Stromal cell of bone marrow (primary cell): ENCODE measurements around the gene STXBP3.

ENCODE experiments used
- DNase-seq: peaks from one replicate; pipeline ENCODE4 v3.0.0-alpha.2; 2012; ENCODE audit warnings: low read depth

STXBP3 gene

DNA sequence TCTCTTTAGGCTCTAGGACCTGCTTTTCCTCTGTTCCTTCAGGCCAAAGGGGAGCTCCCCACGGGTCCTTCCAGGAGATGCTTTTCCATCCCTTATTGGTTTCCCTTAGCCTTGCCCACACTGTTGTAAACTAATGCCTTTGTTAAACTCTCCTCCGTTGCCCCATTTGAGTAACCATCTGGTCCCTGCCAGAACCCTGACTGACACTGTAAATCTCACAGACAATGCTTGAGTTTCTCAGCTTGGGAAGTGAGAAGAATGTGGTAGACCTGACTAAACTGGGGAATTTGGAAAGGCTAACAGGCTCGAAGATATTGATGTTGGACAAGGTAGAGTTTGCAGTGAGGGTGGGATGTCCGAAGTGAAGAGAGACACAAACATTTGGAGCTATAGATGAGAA, 99.0 kb downstream of the STXBP3 start:
- DNase-seq: no peak

DNA sequence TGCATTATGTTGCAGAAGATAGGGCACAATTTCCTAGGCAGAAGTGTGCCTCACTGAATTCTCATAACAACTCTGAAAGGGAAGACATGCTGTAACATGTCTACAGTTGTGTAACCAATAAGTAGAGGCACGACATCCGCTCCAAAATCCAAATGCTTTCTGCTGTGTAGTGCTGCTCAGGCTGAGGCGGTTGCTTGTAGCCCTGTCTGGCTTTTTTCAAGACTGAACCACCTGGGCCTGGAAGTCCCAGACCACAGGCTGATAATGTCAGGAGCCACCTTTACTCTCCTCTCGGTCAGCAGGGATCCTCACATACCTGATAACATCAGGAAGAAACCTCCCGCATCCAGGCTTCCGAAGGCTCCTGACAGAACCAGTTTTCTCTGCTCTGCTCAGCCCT, 99.5 kb downstream of the STXBP3 start:
- no peak for DNase-seq

DNA sequence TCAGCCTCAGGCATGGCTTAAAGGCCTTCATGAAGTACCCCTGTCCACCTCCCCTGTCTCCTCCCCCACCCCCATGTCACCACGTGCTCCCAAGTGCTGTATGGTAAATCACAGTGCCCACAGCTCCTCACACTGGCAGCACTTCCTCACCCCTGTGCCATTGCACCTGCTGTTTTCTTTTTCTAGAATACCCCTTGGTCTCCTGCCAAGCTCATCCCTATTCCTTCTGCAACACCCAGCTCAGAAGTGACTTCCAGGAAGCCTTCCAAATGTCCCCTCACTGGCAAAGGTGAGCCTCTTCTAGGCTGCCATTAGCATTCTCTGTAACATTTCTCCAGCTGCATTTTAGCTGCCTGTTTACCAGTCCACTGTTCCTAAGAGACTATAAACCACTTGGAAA, 101.0 kb downstream of the STXBP3 start:
- DNase-seq: no peak

DNA sequence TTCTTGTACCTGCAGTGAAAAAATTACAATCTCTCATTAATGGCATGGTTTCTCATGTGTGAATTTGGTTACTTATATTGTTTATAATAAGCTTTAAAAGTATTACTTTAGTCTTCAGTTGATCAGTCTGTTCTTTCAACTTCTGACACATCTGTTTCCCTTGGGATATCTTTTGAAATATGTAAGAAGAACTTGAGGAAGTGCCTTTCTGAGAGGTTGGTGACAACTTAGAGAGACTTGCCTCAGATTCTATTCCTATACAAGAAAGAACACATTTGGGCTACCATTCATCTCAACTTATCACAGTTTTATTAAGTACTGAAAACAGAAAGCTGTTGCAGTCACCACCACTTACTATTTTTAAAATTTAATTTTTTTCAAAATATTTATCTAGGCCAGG, 102.3 kb downstream of the STXBP3 start:
- DNase-seq: no peak

DNA sequence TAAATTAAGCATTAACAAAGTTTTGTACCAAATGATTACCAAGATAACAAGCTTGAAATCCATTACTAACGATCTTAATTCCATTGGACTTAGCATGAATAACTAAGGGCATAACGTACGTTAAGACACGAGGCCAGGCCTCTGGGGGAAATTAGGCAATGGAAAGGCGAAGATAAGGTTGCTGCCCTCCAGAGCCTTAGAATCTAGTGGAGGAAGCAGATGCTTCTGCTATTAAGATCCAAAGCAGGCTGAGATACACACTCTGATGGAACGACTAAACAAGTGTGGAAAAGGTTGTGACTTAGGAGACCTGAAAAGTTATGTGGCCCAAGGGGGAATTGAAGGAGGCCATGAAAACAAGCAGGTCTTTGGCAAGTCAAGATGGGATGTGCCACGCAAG, 104.5 kb downstream of the STXBP3 start:
- no peak for DNase-seq

DNA sequence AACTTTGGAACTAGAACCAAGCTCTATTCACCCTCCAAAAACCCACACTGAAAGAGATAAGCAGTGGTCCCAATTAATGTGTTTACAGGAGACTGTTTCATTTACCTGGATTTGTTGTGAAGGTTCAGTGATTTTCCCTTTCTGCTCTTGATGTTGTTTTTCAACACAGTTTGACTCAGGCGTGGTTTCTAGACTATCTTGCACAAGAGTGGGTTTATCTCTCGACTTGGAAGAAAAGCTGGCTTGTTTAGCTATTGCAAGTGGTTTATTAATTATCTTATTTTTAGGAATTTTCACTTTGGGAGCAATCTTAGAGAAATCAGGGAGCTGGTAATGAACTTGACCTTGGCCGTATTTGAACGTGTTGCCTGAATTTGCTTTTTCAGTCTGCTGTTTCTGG, 105.1 kb downstream of the STXBP3 start:
- DNase-seq: no peak

DNA sequence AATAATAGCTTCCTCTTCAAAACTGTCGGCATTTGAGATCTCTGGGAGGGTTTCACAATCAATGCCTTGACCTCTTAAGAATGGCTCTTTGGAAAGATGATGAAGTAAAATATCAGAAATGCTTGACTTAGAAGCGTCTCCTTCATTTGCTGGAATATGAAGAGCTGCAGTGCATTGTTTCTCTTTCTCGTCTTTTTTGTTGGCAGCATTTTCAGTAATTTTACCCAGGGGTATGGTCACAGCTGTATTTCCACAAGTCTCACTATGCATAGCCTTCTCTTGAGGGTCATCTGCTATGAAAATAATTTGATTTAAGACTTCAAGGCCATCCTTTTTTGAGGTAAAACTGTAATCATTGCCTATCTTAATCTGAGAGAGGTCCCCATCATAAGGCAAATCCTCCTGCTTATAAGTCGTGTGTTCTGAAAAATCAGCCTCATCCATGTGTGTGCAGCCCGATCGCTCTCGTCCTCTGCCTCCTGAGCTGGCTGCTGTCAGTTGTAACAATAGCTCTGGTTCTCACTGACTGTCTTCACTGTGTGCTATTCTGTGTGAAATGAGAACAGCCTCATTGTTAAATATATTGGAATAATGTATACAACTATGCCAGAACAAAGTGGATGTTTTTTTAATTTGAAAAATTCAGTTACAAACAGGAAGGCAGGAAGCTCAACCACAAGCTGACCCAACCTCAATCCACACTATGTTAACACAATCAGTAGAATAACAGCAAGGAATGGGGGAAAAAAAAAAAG, 105.9 kb downstream of the STXBP3 start:
- DNase-seq: peak; percentile 28

DNA sequence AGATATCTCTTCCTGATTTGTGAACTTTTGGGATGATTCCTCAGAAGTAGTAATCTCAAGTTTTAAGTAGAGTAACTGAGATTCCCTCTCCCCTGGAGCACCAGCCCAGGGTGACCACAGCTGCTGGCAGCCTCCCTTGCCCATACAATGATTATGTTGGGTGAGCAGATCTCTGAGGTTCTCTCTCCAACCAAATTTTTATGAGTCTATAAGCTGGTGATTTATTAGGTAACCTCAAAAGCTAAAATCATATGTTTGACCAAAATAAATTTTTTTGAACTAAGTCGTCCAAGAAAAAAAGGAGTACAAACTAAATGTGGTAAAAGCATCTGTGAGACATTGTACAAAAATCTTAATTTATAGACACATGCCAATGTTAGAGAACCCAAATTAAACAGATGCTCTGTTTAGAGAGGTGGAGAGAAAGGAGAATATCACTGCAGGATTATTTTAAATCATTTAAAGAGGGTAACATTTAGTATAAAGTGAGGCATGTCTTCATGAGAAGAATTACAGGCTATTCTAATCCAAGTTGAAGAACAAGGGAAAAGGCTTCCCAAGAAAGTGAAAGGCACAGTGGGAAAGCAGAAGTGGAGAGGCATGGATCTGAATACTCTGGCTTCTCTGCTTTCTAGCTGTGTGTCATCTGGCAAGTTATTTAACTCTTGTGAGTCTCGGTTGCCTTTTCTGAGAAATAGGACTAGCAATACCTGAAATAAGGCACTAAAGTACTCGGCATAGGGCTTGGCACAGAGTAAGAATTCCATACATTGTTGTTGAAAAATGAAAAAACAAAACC, 107.9 kb downstream of the STXBP3 start:
- peak; percentile 28 for DNase-seq

DNA sequence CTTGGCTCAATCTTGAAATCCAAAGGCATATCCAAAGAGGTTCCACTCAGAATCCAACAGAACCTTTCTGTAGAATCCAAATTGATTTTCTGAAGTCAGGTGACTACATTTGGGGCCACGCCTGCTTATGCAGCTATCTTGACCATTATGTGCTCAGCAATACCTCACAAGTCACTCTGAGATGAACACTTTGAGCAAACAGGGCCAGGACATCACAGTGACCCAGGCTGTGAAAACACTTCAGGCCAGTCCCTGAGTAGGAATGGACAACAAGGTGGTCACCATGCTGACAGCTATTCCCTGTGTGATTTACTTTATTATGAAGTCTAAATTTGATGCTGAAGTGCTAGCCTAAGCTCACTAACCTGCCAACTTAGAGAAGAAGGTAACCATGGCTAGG, 110.5 kb downstream of the STXBP3 start, which contains the start of gene AKNAD1:
Gene AKNAD1, minus strand, starts transcription at position 101 of the 400 bp plus-strand sequence. CDS start 4,430 bp downstream, outside the sequence.
- DNase-seq: no peak

DNA sequence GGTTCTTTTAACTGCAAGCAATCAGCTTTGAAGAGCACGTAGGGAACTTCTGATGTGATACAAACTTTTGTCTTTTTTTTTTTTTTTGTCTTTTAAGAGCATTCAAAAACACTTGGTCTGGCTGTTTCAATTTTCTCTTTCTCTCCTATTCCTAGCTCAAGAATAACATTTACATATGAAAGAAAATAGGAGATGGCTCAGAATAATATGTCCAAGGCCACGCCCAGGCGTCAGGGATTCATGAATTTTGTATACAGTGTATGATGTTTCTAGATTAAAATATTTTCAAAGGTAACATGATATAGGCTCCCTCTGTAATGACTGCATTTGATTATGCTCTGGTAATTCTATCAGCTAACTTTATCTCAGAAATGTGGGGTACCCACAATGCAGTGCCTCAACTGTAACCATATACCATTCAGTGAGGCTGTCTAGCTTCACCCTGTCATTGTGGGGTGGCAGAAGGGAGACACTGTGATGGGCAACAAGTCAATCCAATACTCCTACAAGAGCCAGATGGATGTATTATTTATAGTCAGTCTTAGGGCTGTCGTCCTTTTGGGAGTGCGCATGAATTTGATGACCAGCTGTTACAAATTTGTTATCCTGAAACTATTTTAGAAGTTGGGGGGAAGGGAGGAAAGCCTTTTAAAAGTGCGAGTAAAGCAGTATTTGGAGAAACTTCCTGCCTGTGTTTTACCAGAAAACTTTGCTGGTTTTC, 111.9 kb downstream of the STXBP3 start:
- no peak for DNase-seq
